Right lobe of liver (tissue), 4 donors: Measurements from ENCODE around the gene IFT43.

Experiments used
- POLR2A ChIP-seq: fragments of 450-650 bp; IDR thresholded peaks from one replicate; pipeline ENCODE4 v1.6.1; 2017; ENCODE audit warnings: antibody characterized with exemption, mild to moderate bottlenecking
- TF ChIP-seq, protein P1 (sequence below), 4 donors: fragments of 200-600 bp in 3 of 4; fragments of 450-650 bp in 1 of 4; IDR thresholded peaks; one replicate each; pipeline versions ENCODE4 v1.5.1 to v1.8.0; 2016 to 2022; ENCODE audit warnings: antibody characterized with exemption in 4 of 4, mild to moderate bottlenecking in 2 of 4
- donor health status: DM: no; HTN: no; CAD: no.
- donor health status: DM: no; HTN: no; CAD: no.
- donor health status: DM: no; HTN: yes; CAD: no.

DNA sequence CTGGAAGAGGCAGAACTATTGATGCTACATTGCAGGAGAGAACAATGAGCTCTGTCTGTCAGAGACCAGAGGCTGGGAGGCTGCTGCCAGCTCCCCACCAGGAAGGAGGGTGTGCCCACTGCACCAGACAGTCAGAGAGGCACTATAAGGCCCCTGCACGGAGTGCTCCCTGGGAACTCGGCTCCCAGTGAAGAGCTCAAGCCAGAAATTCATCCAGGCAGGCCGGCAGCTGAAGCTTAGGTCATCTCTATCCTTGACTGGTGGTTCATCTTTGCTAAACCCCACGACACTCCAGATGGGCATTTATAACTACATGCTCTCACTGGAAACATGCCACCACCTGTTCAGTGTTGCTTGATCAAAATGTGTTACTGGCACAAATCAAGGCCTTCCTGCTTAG is 101.1 kb downstream of the IFT43 start:
- TF ChIP-seq, protein P1, sequence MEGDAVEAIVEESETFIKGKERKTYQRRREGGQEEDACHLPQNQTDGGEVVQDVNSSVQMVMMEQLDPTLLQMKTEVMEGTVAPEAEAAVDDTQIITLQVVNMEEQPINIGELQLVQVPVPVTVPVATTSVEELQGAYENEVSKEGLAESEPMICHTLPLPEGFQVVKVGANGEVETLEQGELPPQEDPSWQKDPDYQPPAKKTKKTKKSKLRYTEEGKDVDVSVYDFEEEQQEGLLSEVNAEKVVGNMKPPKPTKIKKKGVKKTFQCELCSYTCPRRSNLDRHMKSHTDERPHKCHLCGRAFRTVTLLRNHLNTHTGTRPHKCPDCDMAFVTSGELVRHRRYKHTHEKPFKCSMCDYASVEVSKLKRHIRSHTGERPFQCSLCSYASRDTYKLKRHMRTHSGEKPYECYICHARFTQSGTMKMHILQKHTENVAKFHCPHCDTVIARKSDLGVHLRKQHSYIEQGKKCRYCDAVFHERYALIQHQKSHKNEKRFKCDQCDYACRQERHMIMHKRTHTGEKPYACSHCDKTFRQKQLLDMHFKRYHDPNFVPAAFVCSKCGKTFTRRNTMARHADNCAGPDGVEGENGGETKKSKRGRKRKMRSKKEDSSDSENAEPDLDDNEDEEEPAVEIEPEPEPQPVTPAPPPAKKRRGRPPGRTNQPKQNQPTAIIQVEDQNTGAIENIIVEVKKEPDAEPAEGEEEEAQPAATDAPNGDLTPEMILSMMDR (IDR thresholded peaks at IDR 0.05), result no peak
- no peak for TF ChIP-seq POLR2A
